Endothelial cell of hepatic sinusoid (primary cell): ENCODE results near the gene CFAP97D2.
"Not testable (repeated sequence)": the region's sequence is repeated elsewhere in the genome, so short reads cannot be mapped to it uniquely, and the experiment has no call there.

Source experiments
- in situ Hi-C: cut with HindIII; loops from 2 replicates; pipeline ENCODE4 v1.10.0; 2017; ENCODE audit warnings: low sequenced_read_pairs

CFAP97D2 gene

GRCh38 chr13:114155926-114156883 is 22.9 kb upstream of the CFAP97D2 start:
- in situ Hi-C loops = no loop called here

GRCh38 chr13:114157869-114158495 is 21.1 kb upstream of the CFAP97D2 start:
- in situ Hi-C loops = no loop called here

GRCh38 chr13:114158869-114159666 is 20.0 kb upstream of the CFAP97D2 start:
- in situ Hi-C loops = not testable (repeated sequence)

GRCh38 chr13:114161028-114161556 is 18.0 kb upstream of the CFAP97D2 start:
- in situ Hi-C loops = no loop called here

GRCh38 chr13:114161644-114162532 is 17.2 kb upstream of the CFAP97D2 start:
- in situ Hi-C loops = no loop called here

- in situ Hi-C loops = no loop called here
Observed at GRCh38 chr13:114162533-114162922, 16.5 kb upstream of the CFAP97D2 start.

- in situ Hi-C loops = no loop called here
Observed at GRCh38 chr13:114164053-114164452, 15.0 kb upstream of the CFAP97D2 start.

- in situ Hi-C loops = loop anchor here (5.0 kb wide), 2 partner anchors 53 to 108 kb away; no protein-coding TSS in a partner anchor
Observed at GRCh38 chr13:114164681-114165429, 14.2 kb upstream of the CFAP97D2 start.

GRCh38 chr13:114166381-114167131 is 12.5 kb upstream of the CFAP97D2 start:
- in situ Hi-C loops = loop anchor here (5.0 kb wide), 2 partner anchors 54 to 109 kb away; no protein-coding TSS in a partner anchor

- in situ Hi-C loops = loop anchor here (5.0 kb wide), 2 partner anchors 55 to 110 kb away; no protein-coding TSS in a partner anchor
Observed at GRCh38 chr13:114167426-114167825, 11.6 kb upstream of the CFAP97D2 start.

GRCh38 chr13:114167885-114168284 is 11.2 kb upstream of the CFAP97D2 start:
- in situ Hi-C loops = loop anchor here (5.0 kb wide), 2 partner anchors 56 to 111 kb away; no protein-coding TSS in a partner anchor

- in situ Hi-C loops = no loop called here
Observed at GRCh38 chr13:114173272-114173671, 5.8 kb upstream of the CFAP97D2 start.

GRCh38 chr13:114173745-114174144 is 5.3 kb upstream of the CFAP97D2 start:
- in situ Hi-C loops = no loop called here

- in situ Hi-C loops = no loop called here
Observed at GRCh38 chr13:114174529-114174961, 4.5 kb upstream of the CFAP97D2 start.

- in situ Hi-C loops = not testable (repeated sequence)
Observed at GRCh38 chr13:114176359-114176902, 2.6 kb upstream of the CFAP97D2 start.

GRCh38 chr13:114177245-114178010 is 1.6 kb upstream of the CFAP97D2 start:
- in situ Hi-C loops = no loop called here
